ENCODE results near the gene RBM48.

RBM48 gene

GRCh38 chr7:92498557-92498956 is 30.0 kb upstream of the RBM48 start:
- TF ChIP-seq CTCF (IDR thresholded peaks at IDR 0.05) = no peak
- H3K27ac ChIP-seq = no peak overlapping the region

GRCh38 chr7:92503767-92504166 is 24.8 kb upstream of the RBM48 start:
- TF ChIP-seq CTCF (IDR thresholded peaks at IDR 0.05) (no peak), ZFX (IDR thresholded peaks at IDR 0.05; ENCODE audit: borderline replicate concordance) (no peak)
- H3K27ac ChIP-seq = no peak overlapping the region

DNA sequence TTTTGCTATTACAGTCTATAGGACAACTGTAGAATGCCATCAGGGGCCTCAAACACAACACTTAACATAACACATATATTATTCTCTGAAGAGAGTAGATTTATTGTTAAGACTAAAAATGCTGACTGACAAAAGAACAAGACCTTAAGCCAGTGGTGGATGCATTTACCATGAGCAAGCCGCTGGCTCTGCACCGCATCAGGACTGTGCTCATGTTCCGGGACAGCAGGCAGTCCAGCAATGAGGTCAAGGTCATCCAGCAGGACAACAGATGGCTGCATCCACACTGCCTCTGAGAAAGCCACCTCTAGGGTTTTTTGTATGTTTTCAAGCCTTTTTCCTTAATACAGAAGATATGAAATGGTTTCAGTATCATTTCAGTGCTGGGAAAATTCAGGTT is 24.0 kb upstream of the RBM48 start:
- TF ChIP-seq CTCF (IDR thresholded peaks at IDR 0.05) (no peak), ZFX (IDR thresholded peaks at IDR 0.05; ENCODE audit: borderline replicate concordance) (no peak)
- H3K27ac ChIP-seq = no peak overlapping the region

DNA sequence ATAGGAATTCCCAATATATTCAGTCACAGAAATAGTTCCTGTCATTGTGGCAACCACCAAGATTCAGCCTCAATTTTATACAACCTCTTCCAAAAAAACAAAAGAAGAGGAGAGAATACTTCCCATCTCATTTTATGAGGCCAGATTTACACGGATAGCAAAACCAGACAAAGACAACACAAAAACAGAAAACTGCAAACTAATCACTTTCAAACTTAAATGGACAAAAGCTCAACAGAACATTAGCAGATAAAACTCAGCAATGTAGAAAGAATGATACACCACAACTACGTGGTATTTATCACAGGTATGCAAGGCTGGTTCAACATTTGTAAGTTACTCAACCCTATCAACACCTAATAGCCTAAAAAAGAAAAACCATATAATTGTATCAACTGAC is 22.2 kb upstream of the RBM48 start:
- H3K27ac ChIP-seq = no peak overlapping the region
- TF ChIP-seq ZFX (IDR thresholded peaks at IDR 0.05; ENCODE audit: borderline replicate concordance) = no peak

GRCh38 chr7:92508946-92509345 is 19.6 kb upstream of the RBM48 start:
- no peak overlapping the region for H3K27ac ChIP-seq
- TF ChIP-seq ZFX (IDR thresholded peaks at IDR 0.05; ENCODE audit: borderline replicate concordance) (no peak), CTCF (IDR thresholded peaks at IDR 0.05) (no peak)

DNA sequence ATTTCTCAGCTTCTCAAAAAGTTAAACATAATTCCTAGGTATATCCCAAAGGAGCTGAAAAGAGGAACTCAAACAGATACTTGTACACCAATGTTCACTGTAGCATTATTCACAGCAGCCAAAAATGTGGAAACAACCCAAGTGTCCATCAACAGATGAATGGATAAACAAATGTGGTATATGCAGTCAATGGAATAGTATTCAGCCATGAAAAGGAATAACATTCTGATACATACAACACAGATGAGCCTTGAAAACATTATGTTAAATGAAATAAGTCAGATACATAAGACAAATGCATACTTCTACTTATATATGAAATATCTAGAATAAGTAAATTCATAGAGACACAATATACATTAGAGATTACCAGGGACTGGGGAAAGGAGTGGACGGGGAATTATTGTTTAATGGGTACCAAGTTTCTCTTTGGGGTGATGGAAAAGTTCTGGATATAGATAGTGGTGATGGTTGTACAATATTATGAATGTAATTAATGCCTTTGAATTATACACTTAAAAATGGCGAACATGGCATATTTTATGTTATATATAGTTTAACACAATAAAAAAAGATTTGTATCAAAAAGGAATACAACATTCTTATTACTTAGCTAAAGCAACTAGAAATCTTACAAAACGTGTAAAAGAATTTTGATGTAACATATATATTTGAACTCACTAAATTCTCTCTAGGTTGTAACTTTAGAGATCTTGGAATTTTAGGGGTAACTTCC is 15.3 kb upstream of the RBM48 start:
- TF ChIP-seq ZFX (IDR thresholded peaks at IDR 0.05; ENCODE audit: borderline replicate concordance) = no peak
- TF ChIP-seq CTCF (IDR thresholded peaks at IDR 0.05) = no peak

DNA sequence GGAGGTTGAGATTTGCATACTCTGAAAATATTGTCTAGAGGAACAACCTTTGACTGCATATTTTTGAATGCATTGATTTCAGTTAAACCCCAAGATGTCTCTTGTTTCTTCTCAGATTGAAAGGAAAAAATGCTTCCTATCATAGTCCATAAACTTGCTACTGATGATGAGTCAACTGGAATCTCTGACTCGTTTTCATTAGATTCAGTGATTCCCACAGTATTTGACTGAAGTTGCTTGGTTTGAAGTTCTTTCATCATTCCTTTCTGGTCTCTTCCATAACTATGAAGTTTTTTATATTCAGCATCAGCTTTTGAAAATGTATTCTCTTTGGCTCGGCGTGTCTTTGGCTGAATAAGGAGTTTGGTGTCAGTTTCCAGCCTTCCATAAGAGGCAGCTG is 11.0 kb upstream of the RBM48 start:
- H3K27ac ChIP-seq = no peak overlapping the region
- TF ChIP-seq ZFX (IDR thresholded peaks at IDR 0.05; ENCODE audit: borderline replicate concordance) (no peak), CTCF (IDR thresholded peaks at IDR 0.05) (no peak)

More for the DNA sequence above, 15.3 kb upstream of the RBM48 start:
- no peak overlapping the region for H3K27ac ChIP-seq

GRCh38 chr7:92520024-92520423 is 8.6 kb upstream of the RBM48 start:
- TF ChIP-seq CTCF (IDR thresholded peaks at IDR 0.05) (no peak), ZFX (IDR thresholded peaks at IDR 0.05; ENCODE audit: borderline replicate concordance) (no peak)
- H3K27ac ChIP-seq = no peak overlapping the region

Measured in 22Rv1 (cell line).